K562 (cell line): Measurements from ENCODE around the gene ARHGAP22. TPM values are rescaled to one million over a fixed set of nuclear protein-coding genes. Genes with fewer than 3 reads are reported as not detected.

Experiments
- CBFA2T2 ChIP-seq: fragments of 450-650 bp; conservative IDR thresholded peaks from 2 replicates; pipeline ENCODE4 v1.6.1; 2017; ENCODE audit warnings: mild to moderate bottlenecking
- CEBPB ChIP-seq: fragments of 450-650 bp; IDR thresholded peaks from 2 replicates; pipeline ENCODE4 v1.6.1; 2016; ENCODE audit warnings: missing genetic modification characterization, missing compliant biosample characterization
- CREB1 ChIP-seq, 2 experiments: sonication (generic) in 1 of 2; formaldehyde crosslinking in 1 of 2; IDR thresholded peaks; 2 replicates each; pipeline versions ENCODE4 v1.6.1 to v1.8.0; 2012 to 2022; ENCODE audit warnings: inconsistent platforms in 1 of 2, mild to moderate bottlenecking in 1 of 2, missing genetic modification reagents in 1 of 2, moderate library complexity in 1 of 2
- CREM ChIP-seq: IDR thresholded peaks from 2 replicates; pipeline ENCODE4 v1.6.1; 2014; ENCODE audit warnings: antibody characterized with exemption, low read depth
- CXXC5 ChIP-seq: fragments of 250-450 bp; sonication (Bioruptor Pico); IDR thresholded peaks from 2 replicates; pipeline ENCODE4 v1.8.0; 2022; ENCODE audit warnings: inconsistent platforms, mild to moderate bottlenecking, moderate library complexity
- DMBX1 ChIP-seq: fragments of 250-450 bp; sonication (Bioruptor Pico); IDR thresholded peaks from 2 replicates; pipeline ENCODE4 v1.8.0; 2022; ENCODE audit warnings: inconsistent platforms, mild to moderate bottlenecking, moderate library complexity, borderline replicate concordance
- EGR1 ChIP-seq: fragments of 450-650 bp; conservative IDR thresholded peaks from 2 replicates; pipeline ENCODE4 v1.6.1; 2017; ENCODE audit warnings: mild to moderate bottlenecking
- FOXJ2 ChIP-seq: fragments of 200-800 bp; sonication (Bioruptor generic); IDR thresholded peaks from 2 replicates; pipeline ENCODE4 v1.6.1; 2016; ENCODE audit warnings: missing genetic modification characterization, missing compliant biosample characterization
- FOXK2 ChIP-seq, 2 experiments: fragments of 450-650 bp; IDR thresholded peaks in 1 of 2; conservative IDR thresholded peaks in 1 of 2; 2 replicates each; pipeline ENCODE4 v1.6.1; 2016; ENCODE audit warnings: low read depth in 2 of 2, mild to moderate bottlenecking in 1 of 2
- HNRNPK ChIP-seq: fragments of 200-400 bp; formaldehyde crosslinking; IDR thresholded peaks from one replicate; pipeline ENCODE4 v1.6.1; 2018; ENCODE audit warnings: mild to moderate bottlenecking, low read depth, low read length; ENCODE audit not compliant: poor library complexity, severe bottlenecking
- KDM4B ChIP-seq, 2 experiments: fragments of 450-650 bp in 1 of 2; sonication (generic) in 1 of 2; IDR thresholded peaks; 2 replicates each; pipeline ENCODE4 v1.6.1; 2016 to 2017; ENCODE audit warnings: borderline replicate concordance in 2 of 2, antibody characterized with exemption in 1 of 2, low read depth in 1 of 2, mild to moderate bottlenecking in 1 of 2
- KHSRP ChIP-seq: fragments of 450-650 bp; IDR thresholded peaks from 2 replicates; pipeline ENCODE4 v1.6.1; 2017
- PTRF ChIP-seq: fragments of 450-650 bp; IDR thresholded peaks from 2 replicates; pipeline ENCODE4 v1.6.1; 2016; ENCODE audit warnings: mild to moderate bottlenecking, missing genetic modification characterization, missing compliant biosample characterization
- RBM22 ChIP-seq: fragments of 200-400 bp; formaldehyde crosslinking; IDR thresholded peaks from 2 replicates; pipeline ENCODE4 v1.6.1; 2018; ENCODE audit warnings: low read length, low read depth; ENCODE audit not compliant: poor library complexity, severe bottlenecking
- SAFB2 ChIP-seq: fragments of 200-400 bp; formaldehyde crosslinking; IDR thresholded peaks from 2 replicates; pipeline ENCODE4 v1.6.1; 2018; ENCODE audit warnings: borderline replicate concordance, low read length, low read depth, moderate library complexity; ENCODE audit not compliant: severe bottlenecking
- SREBF2 ChIP-seq: sonication (generic); formaldehyde crosslinking; IDR thresholded peaks from 2 replicates; pipeline ENCODE4 v1.4.0; 2020; ENCODE audit warnings: mild to moderate bottlenecking, missing genetic modification reagents
- STAG1 ChIP-seq: sonication (generic); formaldehyde crosslinking; IDR thresholded peaks from 2 replicates; pipeline ENCODE4 v1.5.0; 2020; ENCODE audit warnings: missing genetic modification reagents, borderline replicate concordance
- TAF7 ChIP-seq: fragments of 450-650 bp; IDR thresholded peaks from 2 replicates; pipeline ENCODE4 v1.6.1; 2016; ENCODE audit warnings: missing genetic modification characterization, missing compliant biosample characterization
- TEAD2 ChIP-seq: fragments of 450-650 bp; IDR thresholded peaks from 2 replicates; pipeline ENCODE4 v1.6.1; 2016; ENCODE audit warnings: missing genetic modification characterization, control low read depth, missing compliant biosample characterization
- TOE1 ChIP-seq, 2 experiments: fragments of 450-650 bp in 1 of 2; sonication (generic) in 1 of 2; formaldehyde crosslinking in 1 of 2; IDR thresholded peaks; 2 replicates each; pipeline versions ENCODE4 v1.7.1 to v1.8.0; 2016 to 2022; ENCODE audit warnings: borderline replicate concordance in 2 of 2, mild to moderate bottlenecking in 2 of 2, antibody characterized with exemption in 1 of 2, inconsistent platforms in 1 of 2, low read depth in 1 of 2, missing genetic modification reagents in 1 of 2, moderate library complexity in 1 of 2
- TRIM24 ChIP-seq, 2 experiments: fragments of 450-650 bp; IDR thresholded peaks; 2 replicates each; pipeline ENCODE4 v1.6.1; 2016
- ZBTB43 ChIP-seq: sonication (generic); formaldehyde crosslinking; IDR thresholded peaks from 2 replicates; pipeline ENCODE4 v1.8.0; 2023; ENCODE audit warnings: mild to moderate bottlenecking, missing genetic modification reagents
- ZFPM2 ChIP-seq: fragments of 250-450 bp; sonication (Bioruptor Pico); IDR thresholded peaks from 2 replicates; pipeline ENCODE4 v1.5.1; 2022; ENCODE audit warnings: mild to moderate bottlenecking
- ZNF184 ChIP-seq: sonication (generic); formaldehyde crosslinking; IDR thresholded peaks from 2 replicates; pipeline ENCODE4 v1.5.0; 2020; ENCODE audit warnings: missing genetic modification reagents
- ZNF24 ChIP-seq: fragments of 450-650 bp; IDR thresholded peaks from 2 replicates; pipeline ENCODE4 v1.6.1; 2016
- ZNF347 ChIP-seq: fragments of 450-650 bp; formaldehyde crosslinking; IDR thresholded peaks from 2 replicates; pipeline ENCODE4 v1.4.0; 2020; ENCODE audit warnings: low read depth, mild to moderate bottlenecking, moderate library complexity
- ZNF586 ChIP-seq: fragments of 450-650 bp; formaldehyde crosslinking; conservative IDR thresholded peaks from 2 replicates; pipeline ENCODE4 v1.4.0; 2020; ENCODE audit warnings: mild to moderate bottlenecking, moderate library complexity
- polyA plus RNA-seq, 8 experiments: library from polyadenylated mRNA; depleted of rRNA in 4 of 8; stranded (reverse) in 5 of 8; unstranded in 3 of 8; fragments of >200 nt; fragmentation: Nextera tagmentation in 2 of 8; fragmentation: Illumina TruSeq in 1 of 8; extraction: Ambion mirVana in 2 of 8; extraction: Trizol in 1 of 8; gene quantifications; 2 replicates each; pipeline versions ENCODE4 v1.2.1 to v1.2.3, GENCODE V29; 2011 to 2014; ENCODE audit warnings: inconsistent platforms in 1 of 8, missing spikeins in 1 of 8
- total RNA-seq, 7 experiments: library from RNA; depleted of rRNA in 6 of 7; stranded (reverse); fragments of >200 nt in 6 of 7; fragmentation: Illumina TruSeq in 2 of 7; extraction: Trizol in 2 of 7; gene quantifications; 2 replicates each; pipeline versions ENCODE4 v1.2.1 to v1.2.3, GENCODE V29; 2011 to 2021; ENCODE audit warnings: low replicate concordance in 1 of 7
- TF ChIP-seq, protein P1 (sequence below): fragments of 250-450 bp; sonication (Bioruptor Pico); IDR thresholded peaks from 2 replicates; pipeline ENCODE4 v1.6.1; 2021; ENCODE audit warnings: mild to moderate bottlenecking

Gene ARHGAP22
- total and polyA plus RNA-seq, 9 of the 15 experiments (the other 6 are each of a cell fraction or from before 2014, with no cell fraction given): 1.3 to 28.1 (median 12.7) TPM

DNA sequence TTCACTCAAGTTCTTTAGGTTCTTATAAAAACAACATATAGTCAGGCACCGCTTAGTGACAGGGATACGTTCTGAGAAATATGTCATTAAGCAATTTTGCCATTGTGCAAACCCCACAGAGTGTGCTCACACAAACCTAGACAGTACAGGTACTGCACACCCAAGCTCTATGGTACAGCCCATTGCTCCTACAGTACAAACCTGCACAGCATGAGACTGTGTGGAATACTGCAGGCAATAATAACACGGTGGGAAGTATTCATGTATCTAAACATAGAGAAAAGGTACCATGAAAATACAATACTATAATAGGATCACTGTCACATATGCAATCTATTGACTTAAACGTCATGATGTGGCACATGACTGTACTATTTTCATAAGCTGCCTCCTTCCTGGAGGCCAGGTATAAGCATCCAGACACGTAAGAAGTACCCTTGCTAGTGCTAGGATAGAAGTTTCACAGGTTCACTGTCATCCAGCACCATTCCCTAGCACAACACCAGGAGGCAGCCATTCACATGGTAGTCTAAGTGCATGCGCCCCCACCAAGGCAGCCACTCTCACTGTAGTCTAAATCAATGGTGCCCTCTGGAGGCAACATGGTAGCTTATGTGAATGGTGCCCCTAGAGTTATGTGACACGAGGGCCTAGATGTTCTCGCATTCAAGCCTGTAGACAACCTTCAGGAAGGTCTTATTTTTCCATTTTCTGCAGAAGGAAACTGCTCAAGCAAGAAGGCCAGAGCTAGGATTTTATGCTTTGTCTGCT is 98.5 kb downstream of the ARHGAP22 start (continued):
- TF ChIP-seq TEAD2: 0 out of 2 replicates have a peak, but pooled peaks have one; percentile 22
- peak; percentile 78 for TF ChIP-seq ZNF24
- no peak for TF ChIP-seq KHSRP
- no peak for TF ChIP-seq ZNF586 (CRISPR knock-in tag)
- no peak for TF ChIP-seq CREB1 (IDR thresholded peaks at IDR 0.05)
- no peak; the same call in 1 of the 2 replicates for TF ChIP-seq CREB1 (CRISPR knock-in tag; IDR thresholded peaks at IDR 0.05)
- TF ChIP-seq PTRF (tag): no peak
- no peak for TF ChIP-seq FOXJ2 (tag)
- no peak for TF ChIP-seq ZNF184 (CRISPR knock-in tag)
- peak; percentile 90 for TF ChIP-seq DMBX1 (CRISPR knock-in tag)
- TF ChIP-seq TAF7: 0 out of 2 replicates have a peak, but pooled peaks have one; percentile 20
- no peak for TF ChIP-seq HNRNPK
- TF ChIP-seq TRIM24 (IDR thresholded peaks at IDR 0.05): 0 out of 4 replicates have a peak, but pooled peaks of 1 of the 2 experiments have one; percentile 7
- TF ChIP-seq, protein P1, sequence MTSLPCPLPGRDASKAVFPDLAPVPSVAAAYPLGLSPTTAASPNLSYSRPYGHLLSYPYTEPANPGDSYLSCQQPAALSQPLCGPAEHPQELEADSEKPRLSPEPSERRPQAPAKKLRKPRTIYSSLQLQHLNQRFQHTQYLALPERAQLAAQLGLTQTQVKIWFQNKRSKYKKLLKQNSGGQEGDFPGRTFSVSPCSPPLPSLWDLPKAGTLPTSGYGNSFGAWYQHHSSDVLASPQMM (CRISPR knock-in tag): no peak
- TF ChIP-seq KDM4B (IDR thresholded peaks at IDR 0.05; ENCODE audit: borderline replicate concordance in 2 of 2, low read depth in 1 of 2): no peak
- no peak for TF ChIP-seq ZFPM2
- TF ChIP-seq CXXC5 (CRISPR knock-in tag): peak; percentile 43; the same call in 1 of the 2 replicates
- TF ChIP-seq CREM: no peak; the same call in 1 of the 2 replicates
- TF ChIP-seq SREBF2 (CRISPR knock-in tag): no peak
- no peak for TF ChIP-seq ZNF347 (CRISPR knock-in tag)
- TF ChIP-seq TOE1 (IDR thresholded peaks at IDR 0.05; ENCODE audit: borderline replicate concordance): peak; percentile 66
- no peak for TF ChIP-seq TOE1 (CRISPR knock-in tag; IDR thresholded peaks at IDR 0.05; ENCODE audit: borderline replicate concordance, low read depth)
- TF ChIP-seq EGR1: peak; percentile 55; the same call in 1 of the 2 replicates
- TF ChIP-seq CBFA2T2: no peak
- peak; percentile 29 to 73; a peak in 2 of 4 replicates for TF ChIP-seq FOXK2 (conservative IDR thresholded peaks at IDR 0.05 in 1 of 2, IDR thresholded peaks at IDR 0.05 in 1 of 2; ENCODE audit: low read depth in 2 of 2)
- no peak for TF ChIP-seq RBM22
- peak; percentile 86; the same call in 1 of the 2 replicates for TF ChIP-seq STAG1 (CRISPR knock-in tag)
- TF ChIP-seq SAFB2: no peak
- no peak for TF ChIP-seq ZBTB43 (CRISPR knock-in tag)
- TF ChIP-seq CEBPB (tag): peak; percentile 45; the same call in 1 of the 2 replicates
